NCI-H2227 treated with DMSO at 0.1 percent for 48 hours (cell line): Measurements from ENCODE around the gene DNAH1.

Experiments used
- DNase-seq: peaks from one replicate; lab custom pipeline; 2025; lab: John Stamatoyannopoulos, UW

Gene DNAH1

DNA sequence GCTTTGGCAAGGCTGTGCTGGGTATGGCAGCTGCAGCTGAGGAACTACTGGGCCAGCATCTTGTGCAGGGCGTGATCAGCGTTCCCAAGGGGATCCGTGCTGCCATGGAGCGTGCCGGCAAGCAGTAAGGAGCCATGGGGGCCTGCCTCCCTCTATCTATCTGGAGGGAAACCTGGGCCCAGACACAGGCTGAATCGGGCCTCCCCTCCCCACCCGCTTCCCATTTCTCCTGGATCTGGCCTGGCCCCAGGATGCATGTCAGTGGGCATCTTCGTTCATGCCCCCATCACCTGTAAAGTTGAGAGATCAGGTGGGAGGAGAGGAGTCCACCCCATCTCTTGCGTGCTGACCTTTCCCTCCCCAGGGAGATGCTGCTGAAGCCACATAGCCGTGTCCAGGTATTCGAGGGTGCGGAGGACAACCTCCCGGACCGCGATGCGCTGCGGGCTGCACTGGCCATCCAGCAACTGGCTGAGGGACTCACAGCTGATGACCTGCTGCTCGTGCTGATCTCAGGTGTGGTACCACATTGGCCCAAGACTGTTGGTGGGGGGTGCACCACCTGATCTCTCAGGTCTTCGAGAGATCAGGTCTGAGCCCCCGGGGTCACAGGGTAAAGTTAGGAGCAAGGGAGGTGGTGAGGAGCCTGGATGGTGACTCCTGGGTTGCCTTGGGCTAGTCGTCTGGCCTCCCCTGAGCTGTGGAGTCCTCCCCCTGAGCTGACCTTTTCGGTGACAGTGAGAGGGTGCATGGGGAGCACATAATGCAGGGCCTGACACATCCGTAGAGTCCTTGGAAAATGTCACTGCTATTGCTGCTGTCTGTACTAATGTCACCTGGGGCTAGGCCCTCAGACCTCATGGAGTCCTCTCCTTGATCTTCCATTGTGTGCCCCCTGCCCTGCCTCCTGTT lies 25.3 kb upstream of the DNAH1 start:
- DNase-seq: no peak

DNA sequence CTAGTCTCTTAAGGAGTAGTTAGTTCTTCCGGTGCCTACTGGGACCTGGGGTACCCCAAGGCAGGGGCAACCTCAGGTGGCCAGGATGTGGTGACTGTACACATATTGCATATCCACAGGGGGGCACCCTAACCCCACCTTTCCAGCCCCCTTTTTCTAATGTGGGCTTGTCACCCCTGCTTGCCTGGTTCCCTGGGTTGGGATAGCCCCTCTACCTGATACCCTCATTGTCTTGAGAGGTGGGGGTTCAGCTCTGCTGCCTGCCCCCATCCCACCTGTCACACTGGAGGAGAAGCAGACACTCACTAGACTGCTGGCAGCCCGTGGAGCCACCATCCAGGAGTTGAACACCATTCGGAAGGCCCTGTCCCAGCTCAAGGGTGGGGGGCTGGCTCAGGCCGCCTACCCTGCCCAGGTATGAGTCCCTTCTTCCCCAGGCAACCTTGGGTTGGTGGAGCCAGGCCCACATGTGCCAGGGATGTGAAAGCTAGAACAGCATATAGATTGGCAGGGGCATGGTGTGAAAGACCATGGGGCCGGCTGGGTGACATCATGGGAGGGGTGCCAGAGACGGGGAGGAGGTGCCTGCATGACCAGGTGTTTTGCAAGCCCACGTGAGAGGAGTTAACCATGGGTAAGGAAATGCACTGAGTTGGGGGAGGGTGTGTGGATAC lies 24.5 kb upstream of the DNAH1 start:
- no peak for DNase-seq

DNA sequence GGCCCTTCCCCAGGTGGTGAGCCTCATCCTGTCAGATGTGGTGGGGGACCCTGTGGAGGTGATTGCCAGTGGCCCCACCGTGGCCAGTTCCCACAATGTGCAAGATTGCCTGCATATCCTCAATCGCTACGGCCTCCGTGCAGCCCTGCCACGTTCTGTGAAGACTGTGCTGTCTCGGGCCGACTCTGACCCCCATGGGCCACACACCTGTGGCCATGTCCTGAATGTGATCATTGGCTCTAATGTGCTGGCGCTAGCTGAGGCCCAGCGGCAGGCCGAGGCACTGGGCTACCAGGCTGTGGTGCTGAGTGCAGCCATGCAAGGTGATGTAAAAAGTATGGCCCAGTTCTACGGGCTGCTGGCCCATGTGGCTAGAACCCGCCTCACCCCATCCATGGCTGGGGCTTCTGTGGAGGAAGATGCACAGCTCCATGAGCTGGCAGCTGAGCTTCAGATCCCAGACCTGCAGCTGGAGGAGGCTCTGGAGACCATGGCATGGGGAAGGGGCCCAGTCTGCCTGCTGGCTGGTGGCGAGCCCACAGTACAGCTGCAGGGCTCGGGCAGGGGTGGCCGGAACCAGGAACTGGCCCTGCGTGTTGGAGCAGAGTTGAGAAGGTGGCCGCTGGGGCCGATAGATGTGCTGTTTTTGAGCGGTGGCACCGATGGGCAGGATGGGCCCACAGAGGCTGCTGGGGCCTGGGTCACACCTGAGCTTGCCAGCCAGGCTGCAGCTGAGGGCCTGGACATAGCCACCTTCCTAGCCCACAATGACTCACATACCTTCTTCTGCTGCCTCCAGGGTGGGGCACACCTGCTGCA lies 23.7 kb upstream of the DNAH1 start:
- DNase-seq: no peak

GRCh38 chr3:52293491-52294319 lies 22.4 kb upstream of the DNAH1 start:
- no peak for DNase-seq

GRCh38 chr3:52294320-52295150 lies 21.6 kb upstream of the DNAH1 start:
- DNase-seq: no peak

GRCh38 chr3:52295671-52296208 lies 20.4 kb upstream of the DNAH1 start:
- no peak for DNase-seq

- no peak for DNase-seq
These were observed 18.6 kb upstream of the DNAH1 start for GRCh38 chr3:52297242-52298148.

GRCh38 chr3:52298149-52299098 lies 17.7 kb upstream of the DNAH1 start:
- no peak for DNase-seq

GRCh38 chr3:52299247-52299878 lies 16.8 kb upstream of the DNAH1 start:
- no peak for DNase-seq

GRCh38 chr3:52299879-52300611 lies 16.1 kb upstream of the DNAH1 start:
- DNase-seq: no peak

GRCh38 chr3:52302426-52303145 lies 13.5 kb upstream of the DNAH1 start:
- DNase-seq: no peak

DNA sequence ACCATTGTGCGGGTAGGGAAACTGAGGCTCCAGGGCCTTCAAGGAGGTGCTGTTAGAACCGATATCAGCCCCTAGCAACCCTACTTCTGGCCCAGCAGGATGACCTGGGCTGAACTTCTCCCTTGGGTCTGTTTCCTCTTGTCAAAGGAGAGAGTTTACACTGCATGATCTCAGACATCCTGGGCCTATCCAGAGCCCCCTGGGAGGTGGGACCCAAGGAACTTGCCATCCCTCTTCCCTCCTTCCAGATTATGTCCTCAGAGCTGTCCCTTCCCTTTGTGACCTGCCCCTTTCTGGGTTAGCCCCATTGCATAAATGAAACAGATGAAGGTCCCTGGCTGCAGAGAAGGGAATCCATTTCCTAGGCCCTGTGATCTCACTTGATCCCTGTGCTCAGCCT lies 12.3 kb upstream of the DNAH1 start:
- no peak for DNase-seq

DNA sequence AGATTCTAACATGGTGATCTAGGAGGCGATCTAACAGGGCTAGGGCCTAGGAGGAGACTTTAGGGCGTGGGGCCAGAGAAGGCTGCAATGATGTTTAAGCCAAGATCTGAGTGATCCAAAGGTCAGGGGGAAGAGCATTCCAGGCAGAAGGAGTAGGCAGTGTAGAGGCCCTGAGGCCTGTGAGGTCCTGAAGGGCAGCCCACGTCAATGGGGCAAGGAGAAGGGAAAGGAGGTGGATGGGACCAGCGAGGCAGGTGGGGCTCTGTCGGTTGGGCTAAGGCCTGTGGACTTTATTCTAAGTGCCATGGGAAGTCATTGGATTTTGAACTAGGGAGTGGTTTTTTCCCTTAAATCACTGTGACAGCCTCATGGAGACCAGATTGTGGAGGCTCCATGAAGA lies 10.2 kb upstream of the DNAH1 start:
- DNase-seq: no peak

DNA sequence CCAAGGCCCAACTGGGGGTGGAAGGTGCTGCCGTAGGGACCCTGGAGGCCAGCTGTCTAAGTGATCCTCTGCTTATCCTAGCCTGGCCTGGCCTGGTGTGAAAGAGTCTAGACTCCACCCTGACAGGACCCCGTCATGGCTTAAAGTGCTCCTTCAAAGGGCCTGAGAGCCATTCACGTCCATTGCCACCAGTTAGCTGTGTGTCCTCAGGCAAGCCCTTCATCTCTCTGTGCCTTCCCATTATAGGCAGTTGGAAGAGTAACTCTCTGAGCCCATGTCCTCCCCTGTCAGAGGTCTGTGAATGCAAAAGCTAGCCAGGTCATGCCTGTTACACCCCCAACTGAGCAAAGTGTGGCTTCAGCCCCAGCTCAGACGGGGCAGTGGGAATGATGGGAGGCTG lies 9.1 kb upstream of the DNAH1 start:
- no peak for DNase-seq

GRCh38 chr3:52308308-52308707 lies 7.8 kb upstream of the DNAH1 start:
- no peak for DNase-seq

DNA sequence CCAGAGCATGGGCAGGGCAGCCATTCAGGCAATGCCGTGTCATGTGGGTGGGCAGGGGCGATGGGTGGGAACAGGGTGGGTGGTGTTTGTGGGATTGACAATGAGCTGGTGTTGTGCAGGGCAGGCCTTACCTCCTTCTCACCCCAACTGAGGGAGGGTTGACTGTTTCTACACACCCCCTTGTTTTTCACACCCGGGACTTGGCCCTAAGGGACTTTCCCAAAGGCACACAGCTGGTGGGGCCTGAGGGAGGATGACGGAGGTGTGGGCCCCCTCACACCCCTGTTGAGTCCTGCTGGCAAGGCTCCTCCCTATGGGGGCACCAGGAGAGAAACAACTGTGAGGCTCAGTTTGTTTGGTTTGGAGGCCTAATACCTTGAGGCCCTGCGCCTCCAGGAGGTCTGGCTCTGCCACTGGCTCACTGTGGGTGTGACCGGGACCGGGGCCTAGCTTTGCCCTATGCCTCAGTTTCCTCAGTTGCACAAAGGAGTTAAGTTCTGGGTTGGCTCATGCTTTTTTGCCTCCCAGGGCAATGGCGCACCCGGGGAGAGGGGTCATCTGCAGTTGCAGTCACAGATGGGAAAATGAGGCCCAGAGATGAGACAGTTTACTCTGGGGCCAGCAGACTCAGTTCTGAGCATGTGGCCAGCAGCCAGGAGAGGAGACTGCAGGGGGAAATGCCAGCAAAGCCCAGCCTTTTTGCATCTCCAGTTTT lies 5.1 kb upstream of the DNAH1 start:
- no peak for DNase-seq
